ENCODE data around the gene EVX1.

EVX1 gene

GRCh38 chr7:27263781-27264180 is 21.2 kb downstream of the EVX1 start:
- Histone ChIP-seq H3K4me1 (no peaks in the 10 kb centered on the region), H3K9me3 (replicated peaks in 1 of 11) (peaks cover 0 to 12% (median under 1%) of the 10 kb centered on the region in 11 experiments; a peak in 5 of 22 replicates), H3K27me3 (no peaks in the 10 kb centered on the region), H3K36me3 (no peaks in the 10 kb centered on the region), H3K4me3 (no peak overlapping the region), H3K9ac (no peak overlapping the region), H3K4me2 (no peak overlapping the region), H3K27ac (no peak overlapping the region), H4K20me1 (no peaks in the 10 kb centered on the region)
- no peak for TF ChIP-seq Cebpa-rat (IDR thresholded peaks at IDR 0.05)

DNA sequence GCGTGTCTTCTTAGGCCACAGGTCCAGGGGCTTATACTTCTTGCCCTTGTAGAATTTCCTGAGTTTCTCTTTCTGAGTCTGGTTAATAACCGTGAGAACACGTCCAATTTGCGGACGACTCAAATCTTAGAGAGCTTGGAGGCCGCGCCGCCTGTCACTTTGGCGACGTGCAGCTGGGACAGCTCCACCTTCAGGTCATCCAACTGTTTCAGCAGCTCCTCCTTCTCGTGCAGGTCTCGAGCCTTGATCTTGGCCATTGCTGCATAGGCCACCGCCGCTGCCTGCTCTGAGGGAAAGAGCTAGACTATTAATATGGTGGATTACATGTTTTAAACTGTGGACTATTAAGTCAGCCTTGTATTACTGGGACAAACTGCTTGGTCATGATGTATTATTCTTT is 26.9 kb downstream of the EVX1 start:
- Histone ChIP-seq H3K36me3 (no peaks in the 10 kb centered on the region), H3K9ac (no peak overlapping the region), H3K27ac (no peak overlapping the region), H3K4me2 (no peak overlapping the region), H3K27me3 (no peaks in the 10 kb centered on the region), H3K9me3 (replicated peaks in 1 of 11) (peaks cover 45 to 62% (median 52%) of the 10 kb centered on the region in 11 experiments), H3K4me3 (no peak overlapping the region), H4K20me1 (no peaks in the 10 kb centered on the region), H3K4me1 (no peaks in the 10 kb centered on the region)
- TF ChIP-seq Cebpa-rat (IDR thresholded peaks at IDR 0.05): no peak

- no peak overlapping the region for H3K27ac ChIP-seq
- no peak overlapping the region for H3K4me3 ChIP-seq
- peaks cover 45 to 63% (median 53%) of the 10 kb centered on the region in 11 experiments for H3K9me3 ChIP-seq (replicated peaks in 1 of 11)
- no peak overlapping the region for H3K9ac ChIP-seq
- TF ChIP-seq Cebpa-rat (IDR thresholded peaks at IDR 0.05): peak in 2 of 11 experiments; percentile 15 to 36; a peak in 1 of 22 replicates
- peaks cover 0 to 5% (median 0%) of the 10 kb centered on the region in 10 experiments; a peak in 1 of 20 replicates for H3K4me1 ChIP-seq
- H3K36me3 ChIP-seq: no peaks in the 10 kb centered on the region
- H3K4me2 ChIP-seq: no peak overlapping the region
- no peaks in the 10 kb centered on the region for H4K20me1 ChIP-seq
- H3K27me3 ChIP-seq: no peaks in the 10 kb centered on the region
These were observed 28.8 kb downstream of the EVX1 start for GRCh38 chr7:27271384-27271783.

DNA sequence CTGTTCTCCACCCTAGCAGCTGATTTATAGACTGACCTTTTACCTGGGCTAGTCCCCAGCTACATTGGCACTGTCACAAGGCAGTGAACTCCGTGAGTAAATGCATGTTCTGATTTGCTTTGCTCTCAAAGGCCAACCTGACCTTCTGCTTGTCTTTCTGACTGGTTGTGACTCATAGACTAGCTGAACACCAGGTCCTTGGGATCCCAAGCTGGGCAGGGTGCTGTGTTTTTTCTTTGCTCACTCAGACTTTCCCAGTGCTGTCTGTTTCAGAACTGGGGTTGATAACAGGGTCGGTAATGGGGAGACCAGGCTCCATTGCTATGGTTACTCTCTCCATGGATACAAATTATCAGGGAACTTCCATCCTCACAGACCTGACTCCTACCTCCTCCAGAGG is 35.0 kb downstream of the EVX1 start:
- H3K36me3 ChIP-seq: no peaks in the 10 kb centered on the region
- TF ChIP-seq Cebpa-rat (IDR thresholded peaks at IDR 0.05): no peak
- H3K4me2 ChIP-seq: no peak overlapping the region
- H3K9ac ChIP-seq: no peak overlapping the region
- H3K27me3 ChIP-seq: no peaks in the 10 kb centered on the region
- H4K20me1 ChIP-seq: no peaks in the 10 kb centered on the region
- no peak overlapping the region for H3K27ac ChIP-seq
- peaks cover 11 to 20% (median 17%) of the 10 kb centered on the region in 11 experiments for H3K9me3 ChIP-seq (replicated peaks in 1 of 11)
- no peak overlapping the region for H3K4me3 ChIP-seq
- H3K4me1 ChIP-seq: peaks cover 0 to 5% (median 0%) of the 10 kb centered on the region in 10 experiments; a peak in 1 of 20 replicates

- H3K27me3 ChIP-seq: no peaks in the 10 kb centered on the region
These were observed 41.0 kb downstream of the EVX1 start for GRCh38 chr7:27283558-27283957.

GRCh38 chr7:27295236-27295635 is 52.6 kb downstream of the EVX1 start:
- no peaks in the 10 kb centered on the region for H3K9me3 ChIP-seq (replicated peaks in 1 of 11)
- no peak overlapping the region for H3K4me2 ChIP-seq
- no peak overlapping the region for H3K9ac ChIP-seq
- no peak overlapping the region for H3K4me3 ChIP-seq
- H3K27ac ChIP-seq: no peak overlapping the region
- no peaks in the 10 kb centered on the region for H3K36me3 ChIP-seq
- no peaks in the 10 kb centered on the region for H4K20me1 ChIP-seq
- TF ChIP-seq Cebpa-rat (IDR thresholded peaks at IDR 0.05): no peak
- peaks cover 6 to 29% (median 14%) of the 10 kb centered on the region in 10 experiments; a peak in 19 of 20 replicates for H3K4me1 ChIP-seq
- no peaks in the 10 kb centered on the region for H3K27me3 ChIP-seq

More at GRCh38 chr7:27283558-27283957, 41.0 kb downstream of the EVX1 start:
- no peak overlapping the region for H3K27ac ChIP-seq
- no peaks in the 10 kb centered on the region for H3K9me3 ChIP-seq (replicated peaks in 1 of 11)
- peaks cover 0 to 10% (median 7%) of the 10 kb centered on the region in 10 experiments; a peak in 14 of 20 replicates for H3K4me1 ChIP-seq
- no peak overlapping the region for H3K4me3 ChIP-seq
- no peak for TF ChIP-seq Cebpa-rat (IDR thresholded peaks at IDR 0.05)
- no peak overlapping the region for H3K9ac ChIP-seq
- H4K20me1 ChIP-seq: no peaks in the 10 kb centered on the region
- H3K36me3 ChIP-seq: no peaks in the 10 kb centered on the region
- H3K4me2 ChIP-seq: no peak overlapping the region

GRCh38 chr7:27297356-27297755 is 54.8 kb downstream of the EVX1 start:
- peak overlapping the region in 3 of 11 experiments; percentile 8 to 48 (median 36); a peak in 3 of 22 replicates for H3K27ac ChIP-seq
- H3K27me3 ChIP-seq: no peaks in the 10 kb centered on the region
- no peaks in the 10 kb centered on the region for H4K20me1 ChIP-seq
- H3K4me3 ChIP-seq: no peak overlapping the region
- no peaks in the 10 kb centered on the region for H3K36me3 ChIP-seq
- 0 out of 22 replicates have a peak, but pooled peaks cover 0 to 4% (median 0%) of the 10 kb centered on the region in 11 experiments for H3K9me3 ChIP-seq (replicated peaks in 1 of 11)
- no peak overlapping the region for H3K9ac ChIP-seq
- peaks cover 6 to 50% (median 25%) of the 10 kb centered on the region in 10 experiments; a peak in 19 of 20 replicates for H3K4me1 ChIP-seq
- H3K4me2 ChIP-seq: peak overlapping the region; percentile 14 to 60 (median 30); a peak in 18 of 22 replicates
- no peak for TF ChIP-seq Cebpa-rat (IDR thresholded peaks at IDR 0.05)

Measured in BLaER1 treated with 17β-estradiol and CSF1 and Interleukin-3, amounts not matched to agents 10 nM and 100 nM (cell line).